NCI-H2107 treated with DMSO at 0.1 percent for 48 hours (cell line): ENCODE results near the gene RBM20.
"Not testable (repeated sequence)": the region's sequence is repeated elsewhere in the genome, so short reads cannot be mapped to it uniquely, and the experiment has no call there.

Experiments used
- DNase-seq: peaks from one replicate; lab custom pipeline; 2025; ENCODE audit not compliant: unreplicated experiment; lab: John Stamatoyannopoulos, UW

Gene RBM20

DNA sequence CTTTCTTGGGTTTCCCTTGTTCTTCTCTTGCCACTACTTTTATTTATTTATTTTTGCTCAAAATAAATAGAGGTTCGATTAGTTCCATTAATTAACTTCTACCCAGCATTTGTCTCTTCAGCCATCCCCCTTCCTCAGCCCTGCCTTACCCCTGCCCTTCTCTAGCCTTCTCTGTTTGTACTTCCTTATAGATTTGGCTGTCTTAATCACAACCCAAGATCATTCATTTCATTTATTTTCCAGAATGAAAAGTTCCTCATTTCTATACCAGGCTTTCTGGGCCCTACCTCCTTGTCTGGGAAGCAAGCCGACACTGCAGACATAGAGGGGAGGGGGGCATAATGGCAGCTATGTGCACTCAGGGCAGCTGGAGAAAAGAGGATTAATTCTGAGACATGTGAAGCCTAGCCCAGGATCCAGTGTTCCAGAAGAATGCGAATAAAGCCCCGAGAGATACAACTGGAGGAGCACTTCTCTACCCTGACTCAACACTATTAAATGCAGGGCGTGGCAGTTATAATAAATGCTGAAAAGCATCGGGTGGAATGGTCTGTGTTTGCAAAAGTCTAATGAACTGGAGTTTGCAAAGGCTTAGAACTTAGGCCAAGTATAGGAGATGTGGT, 221.2 kb downstream of the RBM20 start:
- DNase-seq = no peak

- no peak for DNase-seq
Measured at GRCh38 chr10:110865809-110866482, 221.8 kb downstream of the RBM20 start.

DNA sequence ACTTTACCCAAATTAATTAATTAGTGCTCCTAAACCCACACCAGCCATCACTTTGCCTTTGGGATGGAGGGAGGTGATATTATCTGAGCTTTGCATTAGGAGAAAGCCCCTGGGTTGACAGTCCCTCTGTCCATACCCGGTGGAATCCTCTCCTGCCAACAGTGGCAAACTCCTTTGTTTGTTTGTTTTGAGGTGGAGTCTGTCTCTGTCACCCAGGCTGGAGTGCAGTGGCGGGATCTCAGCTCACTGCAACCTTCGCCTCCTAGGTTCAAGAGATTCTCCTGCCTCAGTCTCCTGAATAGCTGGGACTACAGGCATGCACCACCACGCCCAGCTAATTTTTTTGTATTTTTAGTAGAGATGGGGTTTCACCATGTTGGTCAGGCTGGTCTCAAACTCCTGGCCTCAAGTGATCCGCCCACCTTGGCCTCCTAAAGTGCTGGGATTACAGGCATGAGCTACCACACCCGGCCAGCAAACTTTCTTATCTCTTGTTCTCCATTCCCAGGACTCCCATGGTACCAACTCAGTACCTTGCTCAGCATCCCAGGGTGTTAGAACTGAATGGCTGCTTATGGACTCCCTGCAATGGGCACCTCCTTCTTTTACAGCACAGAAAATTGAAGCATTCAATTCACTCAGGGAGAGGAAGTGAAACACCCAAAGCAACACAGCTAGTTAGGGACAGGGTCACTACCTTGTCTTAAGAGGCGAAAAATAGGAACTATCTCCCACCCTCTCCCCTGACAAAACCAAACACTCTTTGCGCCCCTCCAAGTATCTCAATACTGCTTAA, 223.1 kb downstream of the RBM20 start:
- not testable (repeated sequence) for DNase-seq

- no peak for DNase-seq
Measured at GRCh38 chr10:110867807-110868465, 223.8 kb downstream of the RBM20 start.

GRCh38 chr10:110868981-110869380, 224.8 kb downstream of the RBM20 start:
- DNase-seq = no peak

DNA sequence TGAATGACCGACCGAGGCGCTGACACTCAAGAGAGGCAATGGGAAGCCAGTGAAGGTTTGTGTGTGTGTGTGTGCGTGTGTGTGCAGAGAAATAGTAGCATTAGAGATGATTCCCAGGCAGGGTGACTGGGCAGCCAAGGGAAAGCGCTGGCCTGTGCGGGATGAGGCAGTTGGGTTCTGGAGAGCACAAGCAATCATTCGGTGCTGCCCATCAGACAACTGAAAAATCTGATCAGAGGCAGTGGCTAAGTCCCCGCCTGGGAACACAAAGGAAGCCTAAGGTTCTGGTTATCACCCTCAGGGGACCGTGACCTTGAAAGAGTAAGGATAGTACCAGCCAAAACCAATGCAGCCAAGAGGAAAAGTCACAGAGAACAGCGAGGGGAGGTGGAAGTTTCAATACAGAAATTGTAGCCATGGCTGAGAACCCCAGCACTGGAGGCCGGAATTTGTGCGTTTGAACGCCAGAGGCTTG, 226.7 kb downstream of the RBM20 start:
- no peak for DNase-seq

GRCh38 chr10:110871298-110872084, 227.4 kb downstream of the RBM20 start, which contains the start of gene PDCD4:
Gene PDCD4, plus strand, starts transcription at chr10:110871928. Its CDS starts 4,100 bp downstream, at chr10:110876028.
- DNase-seq = peak; percentile 90

DNA sequence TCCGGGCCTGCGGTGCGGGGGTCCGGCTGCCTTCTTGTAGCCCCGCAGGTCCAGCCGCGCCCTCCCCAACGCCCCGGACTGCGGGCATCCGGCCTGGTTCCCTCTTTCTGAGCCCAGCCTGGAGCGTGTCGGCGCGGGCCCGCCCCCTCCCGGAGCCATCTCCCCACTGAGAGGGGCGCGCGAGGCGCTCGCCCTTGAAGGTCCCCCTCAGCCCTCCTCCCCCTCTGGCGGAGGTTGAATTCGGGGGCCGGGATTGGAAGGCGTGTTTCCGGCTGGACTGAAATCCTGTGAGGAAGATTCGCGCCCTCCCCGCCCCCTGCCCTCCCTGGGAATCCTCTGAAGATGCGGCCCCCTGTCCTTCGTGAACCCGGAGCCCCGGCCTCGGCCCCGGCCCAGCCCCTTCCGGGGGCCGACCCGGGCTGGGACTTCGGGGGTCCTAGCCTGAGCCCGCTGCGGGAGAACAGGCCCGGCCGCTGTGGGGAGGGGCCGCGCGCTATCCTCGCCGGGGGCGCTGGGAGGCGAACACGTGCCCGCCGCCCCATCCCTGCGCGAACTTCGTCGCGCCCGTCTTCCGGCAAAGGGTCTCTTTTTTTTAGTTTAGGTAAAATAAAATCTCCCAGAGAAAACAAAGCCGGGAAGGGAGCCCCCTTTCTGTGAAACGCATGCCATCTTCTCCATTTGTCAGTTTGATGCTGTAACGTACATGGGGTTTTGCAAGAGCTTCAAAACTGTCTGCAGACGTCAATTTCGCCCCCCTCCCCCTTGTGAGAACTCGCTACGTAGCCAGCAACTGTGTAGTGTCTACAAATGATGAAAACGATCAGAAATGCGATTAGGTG, 228.2 kb downstream of the RBM20 start:
- peak; percentile 36 for DNase-seq

- DNase-seq = no peak
Measured at GRCh38 chr10:110872984-110873923, 229.1 kb downstream of the RBM20 start.

- DNase-seq = no peak
Measured at GRCh38 chr10:110873951-110874350, 229.8 kb downstream of the RBM20 start.

DNA sequence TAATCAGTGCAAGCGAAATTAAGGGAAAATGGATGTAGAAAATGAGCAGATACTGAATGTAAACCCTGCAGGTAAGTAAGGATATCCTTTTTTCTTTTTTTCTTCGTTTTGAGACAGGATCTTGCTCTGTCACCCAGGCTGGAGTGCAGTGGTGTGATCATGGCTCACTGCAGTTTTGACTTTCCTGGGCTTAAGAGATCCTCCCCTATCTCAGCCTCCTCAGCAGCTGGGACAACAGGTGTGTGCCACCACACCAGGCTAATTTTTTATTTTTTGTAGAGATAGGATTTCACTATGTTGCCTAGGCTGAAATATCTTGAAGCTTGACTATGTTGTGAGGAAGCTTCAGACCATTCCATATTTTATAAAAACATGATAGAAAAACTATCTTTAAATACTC, 231.9 kb downstream of the RBM20 start:
- no peak for DNase-seq

DNA sequence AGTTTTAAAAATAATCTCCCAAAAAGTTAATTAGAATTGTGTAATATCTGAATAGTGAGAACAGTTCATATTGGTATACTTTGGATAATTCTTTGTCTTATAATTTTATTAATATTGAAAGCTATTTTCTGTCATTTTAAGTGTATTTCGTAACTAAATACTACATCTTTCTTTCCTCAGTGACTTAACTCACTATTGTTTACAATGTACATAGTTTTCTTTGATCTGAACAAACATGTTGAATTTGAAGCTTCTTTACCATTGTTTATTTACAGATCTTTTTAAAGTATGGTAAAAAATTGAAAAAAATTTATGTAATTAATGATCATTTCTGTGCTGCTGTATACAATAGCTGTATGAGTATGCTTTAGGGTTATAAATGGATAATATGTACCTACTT, 232.7 kb downstream of the RBM20 start:
- no peak for DNase-seq

DNA sequence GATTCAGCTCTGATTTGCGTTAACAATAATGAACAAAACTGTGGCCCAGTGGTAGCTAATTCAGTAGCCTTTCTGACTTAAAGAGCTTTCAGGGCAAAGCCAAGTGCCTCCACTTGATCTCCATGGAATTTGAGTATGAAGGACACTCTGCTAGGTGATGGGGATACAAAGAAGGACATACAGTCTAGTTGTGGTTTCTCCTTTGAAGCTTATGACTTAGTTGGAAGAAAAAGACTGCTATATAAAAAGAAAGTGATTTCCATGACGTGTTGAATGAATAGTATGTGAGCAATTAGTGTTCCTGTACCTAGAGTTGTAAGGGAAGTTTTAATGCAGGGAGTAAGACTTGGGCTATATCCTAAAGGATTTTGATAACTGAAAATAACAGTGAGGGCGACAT, 235.9 kb downstream of the RBM20 start:
- DNase-seq = no peak

DNA sequence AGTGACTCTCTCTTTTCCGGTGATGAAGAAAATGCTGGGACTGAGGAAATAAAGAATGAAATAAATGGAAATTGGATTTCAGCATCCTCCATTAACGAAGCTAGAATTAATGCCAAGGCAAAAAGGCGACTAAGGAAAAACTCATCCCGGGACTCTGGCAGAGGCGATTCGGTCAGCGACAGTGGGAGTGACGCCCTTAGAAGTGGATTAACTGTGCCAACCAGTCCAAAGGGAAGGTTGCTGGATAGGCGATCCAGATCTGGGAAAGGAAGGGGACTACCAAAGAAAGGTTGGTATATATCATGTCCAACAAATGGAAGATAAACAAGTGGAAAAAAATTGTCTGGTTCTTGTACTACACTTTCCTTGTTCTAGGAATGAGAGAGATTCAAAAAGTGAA, 237.1 kb downstream of the RBM20 start:
- no peak for DNase-seq

DNA sequence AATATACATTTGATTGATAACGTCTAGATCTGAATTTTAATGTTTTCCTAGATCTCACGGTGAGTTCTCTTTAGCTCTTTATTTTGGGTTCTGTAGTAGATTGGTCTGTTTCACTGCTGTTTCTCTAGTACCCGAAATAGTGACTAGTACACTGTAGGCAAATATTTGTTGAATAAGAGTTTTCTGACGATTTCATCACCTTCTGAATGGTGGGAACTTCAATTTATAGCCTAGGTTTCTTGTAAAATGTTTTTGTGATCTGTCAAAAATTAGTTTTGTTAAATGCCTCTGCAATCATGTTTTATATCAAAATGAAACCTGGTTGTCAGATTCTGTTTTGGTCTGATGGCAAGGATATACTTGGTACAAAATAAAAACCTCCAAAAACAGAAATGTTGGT, 237.8 kb downstream of the RBM20 start:
- no peak for DNase-seq

DNA sequence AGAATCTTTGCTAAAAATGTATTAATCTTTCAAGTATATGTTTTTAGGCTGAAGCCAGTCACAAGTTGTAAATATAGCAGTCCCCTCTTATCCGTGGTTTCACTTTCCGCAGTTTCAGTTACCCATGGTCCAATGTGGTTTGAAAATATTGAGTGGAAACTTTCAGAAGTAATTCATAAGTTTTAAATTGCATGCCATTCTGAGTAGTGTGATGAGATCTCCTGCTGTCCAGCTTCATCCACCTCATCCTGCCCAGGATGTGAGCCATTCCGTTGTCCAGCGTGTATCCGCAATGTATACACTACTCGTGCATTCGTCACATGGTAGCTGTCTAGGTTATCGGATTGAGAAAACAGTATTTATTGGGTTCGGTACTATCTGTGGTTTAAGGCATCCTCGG, 239.8 kb downstream of the RBM20 start:
- no peak for DNase-seq

DNA sequence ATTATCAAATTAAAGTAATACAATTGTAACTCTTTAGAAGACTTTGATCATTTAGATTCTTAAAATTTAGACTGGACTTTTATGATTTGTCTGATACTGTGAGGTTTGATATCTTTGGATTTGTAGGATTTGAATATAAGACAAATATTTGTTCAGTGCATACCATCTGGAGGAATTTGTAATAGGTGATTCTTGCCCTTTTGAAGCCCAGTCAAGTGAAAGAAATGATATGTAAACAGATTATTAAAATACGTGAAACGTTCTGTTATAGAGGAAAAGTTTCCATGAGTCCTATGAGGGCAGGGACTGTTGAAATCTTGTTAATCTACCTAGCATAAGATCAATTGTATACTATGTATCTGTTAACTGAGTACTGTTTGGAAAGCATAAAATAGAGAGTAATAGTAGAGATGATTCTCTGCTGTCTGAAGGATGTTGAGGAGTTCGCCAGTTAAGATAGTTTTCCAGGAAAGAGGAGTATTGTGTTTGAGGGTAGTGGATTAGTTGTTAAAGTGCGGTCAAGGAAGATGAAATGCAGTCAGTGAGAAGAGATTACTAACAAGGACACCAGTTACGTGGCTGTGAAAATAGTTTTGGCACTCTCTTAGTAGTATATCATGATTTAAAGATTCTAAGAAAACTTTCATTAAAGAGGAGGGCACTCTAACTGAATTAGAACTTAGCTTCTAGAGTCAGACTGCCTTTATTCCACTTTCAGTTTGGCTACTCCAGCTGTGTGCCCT, 242.0 kb downstream of the RBM20 start:
- DNase-seq = no peak

- DNase-seq = no peak
Measured at GRCh38 chr10:110887560-110887959, 243.4 kb downstream of the RBM20 start.
